ENCODE data around the gene BMP7.

BMP7 gene

DNA sequence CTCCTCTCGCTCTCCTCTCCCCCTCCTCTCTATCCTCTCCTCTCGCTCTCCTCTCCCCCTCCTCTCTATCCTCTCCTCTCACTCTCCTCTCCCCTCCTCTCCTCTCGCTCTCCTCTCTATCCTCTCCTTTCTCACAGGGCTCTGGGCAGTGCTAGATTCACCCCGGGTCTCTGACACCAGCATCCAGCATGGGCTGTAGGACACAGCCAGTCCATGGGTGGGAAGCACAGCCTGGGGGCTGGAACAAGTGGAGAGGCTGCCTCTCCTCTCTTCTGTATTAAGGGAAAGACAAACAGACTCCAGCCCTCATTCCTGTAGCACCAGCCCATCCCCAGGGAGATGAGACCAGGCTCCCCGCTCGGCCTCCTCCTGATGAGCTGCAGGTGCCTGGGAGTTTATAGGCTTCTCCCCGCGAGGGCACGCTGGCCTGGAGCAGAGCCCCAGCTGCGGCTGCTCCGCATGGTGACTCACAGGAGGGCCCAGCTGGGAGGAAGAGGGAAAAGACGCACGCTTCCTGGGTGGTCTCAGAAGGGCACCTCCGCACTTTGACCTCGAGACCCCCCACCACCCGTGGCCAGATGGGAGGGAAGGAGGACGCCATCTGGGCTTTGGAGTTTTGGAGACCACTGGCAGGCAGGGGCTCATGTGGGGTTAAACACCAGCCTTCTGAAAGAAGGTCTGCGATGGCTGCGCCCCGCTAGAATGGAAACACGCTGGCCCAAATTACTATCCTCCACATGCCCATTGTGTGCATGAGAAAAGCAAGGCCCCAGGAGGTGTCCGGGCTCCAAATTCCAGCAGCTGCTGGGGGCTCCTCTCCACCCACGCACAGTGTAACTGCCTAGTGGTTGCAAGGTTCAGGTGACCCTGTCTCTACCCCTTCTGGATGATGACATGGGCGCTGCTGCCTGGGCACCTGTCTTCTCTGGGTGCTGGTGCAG lies 68.0 kb downstream of the BMP7 start:
- no peak for TF ChIP-seq EZH2phosphoT487 (IDR thresholded peaks at IDR 0.05; ENCODE audit: borderline replicate concordance)
- TF ChIP-seq, protein P1, sequence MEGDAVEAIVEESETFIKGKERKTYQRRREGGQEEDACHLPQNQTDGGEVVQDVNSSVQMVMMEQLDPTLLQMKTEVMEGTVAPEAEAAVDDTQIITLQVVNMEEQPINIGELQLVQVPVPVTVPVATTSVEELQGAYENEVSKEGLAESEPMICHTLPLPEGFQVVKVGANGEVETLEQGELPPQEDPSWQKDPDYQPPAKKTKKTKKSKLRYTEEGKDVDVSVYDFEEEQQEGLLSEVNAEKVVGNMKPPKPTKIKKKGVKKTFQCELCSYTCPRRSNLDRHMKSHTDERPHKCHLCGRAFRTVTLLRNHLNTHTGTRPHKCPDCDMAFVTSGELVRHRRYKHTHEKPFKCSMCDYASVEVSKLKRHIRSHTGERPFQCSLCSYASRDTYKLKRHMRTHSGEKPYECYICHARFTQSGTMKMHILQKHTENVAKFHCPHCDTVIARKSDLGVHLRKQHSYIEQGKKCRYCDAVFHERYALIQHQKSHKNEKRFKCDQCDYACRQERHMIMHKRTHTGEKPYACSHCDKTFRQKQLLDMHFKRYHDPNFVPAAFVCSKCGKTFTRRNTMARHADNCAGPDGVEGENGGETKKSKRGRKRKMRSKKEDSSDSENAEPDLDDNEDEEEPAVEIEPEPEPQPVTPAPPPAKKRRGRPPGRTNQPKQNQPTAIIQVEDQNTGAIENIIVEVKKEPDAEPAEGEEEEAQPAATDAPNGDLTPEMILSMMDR (conservative IDR thresholded peaks at IDR 0.05; ENCODE audit: low read length) = no peak
- H3K4me1 ChIP-seq (ENCODE audit: insufficient read depth, low read length, poor library complexity, severe bottlenecking) = no peaks in the 10 kb centered on the region

DNA sequence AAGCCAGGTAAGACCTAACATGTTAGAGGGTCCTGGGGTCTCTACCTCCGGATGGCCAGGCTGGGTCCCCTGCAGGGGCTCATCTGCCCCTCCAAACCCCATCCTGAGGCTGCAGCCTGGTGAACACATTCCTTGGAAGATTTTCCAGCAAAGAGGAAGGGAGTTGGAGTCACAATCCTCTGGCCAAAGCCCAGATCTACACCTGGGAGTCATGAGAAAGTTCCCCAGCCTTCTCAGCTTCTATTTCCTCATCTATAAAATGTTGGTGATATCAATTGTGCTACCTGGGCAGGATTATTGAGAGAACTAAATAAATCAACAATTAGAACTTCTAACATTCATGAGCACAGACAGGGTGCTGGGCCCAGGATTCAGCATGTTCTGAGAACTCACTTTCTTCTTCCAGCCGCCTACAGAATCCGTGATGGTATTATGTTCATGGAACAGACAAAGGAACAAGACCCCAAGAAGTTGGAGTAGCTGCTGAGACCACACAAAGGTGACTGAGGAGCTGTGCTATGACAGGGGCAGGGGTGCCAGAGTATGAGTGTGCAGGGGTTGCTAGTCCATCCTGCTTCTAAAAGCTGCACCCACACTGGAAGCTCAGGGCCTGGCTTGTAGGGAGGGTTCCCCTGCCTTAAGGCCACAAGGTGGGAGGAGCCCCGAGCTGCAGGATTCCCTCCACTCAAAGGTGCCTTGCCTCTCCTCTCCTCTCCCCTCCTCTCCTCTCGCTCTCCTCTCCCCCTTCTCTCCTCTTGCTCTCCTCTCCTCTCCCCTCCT lies 68.9 kb downstream of the BMP7 start:
- Histone ChIP-seq H3K9me3 (ENCODE audit: insufficient read depth, low read depth, low read length) (no peaks in the 10 kb centered on the region), H2AFZ (ENCODE audit: low read length) (no peak overlapping the region; the same call in 1 of the 2 replicates), H3K9ac (ENCODE audit: low read depth, low read length, poor library complexity, severe bottlenecking) (no peak overlapping the region), H3K79me2 (ENCODE audit: insufficient read depth, low read length) (no peaks in the 10 kb centered on the region), H3F3A (ENCODE audit: low read depth) (no peaks in the 10 kb centered on the region), H3K4me2 (ENCODE audit: low read depth, low read length, poor library complexity, severe bottlenecking) (no peak overlapping the region), H3K36me3 (ENCODE audit: insufficient read depth, low read length) (no peaks in the 10 kb centered on the region), H3K27me3 (ENCODE audit: insufficient read depth, low read length, poor library complexity, severe bottlenecking) (no peaks in the 10 kb centered on the region), H3K4me1 (ENCODE audit: insufficient read depth, low read length, poor library complexity, severe bottlenecking) (no peaks in the 10 kb centered on the region), H4K20me1 (ENCODE audit: insufficient read depth, low read length, poor library complexity, severe bottlenecking) (no peaks in the 10 kb centered on the region), H3K9me2 (replicated peaks; ENCODE audit: low read depth, low read length) (no peaks in the 10 kb centered on the region), H3K4me3 (ENCODE audit: low read length, poor library complexity, severe bottlenecking) (no peak overlapping the region)
- TF ChIP-seq, protein P1 (conservative IDR thresholded peaks at IDR 0.05; ENCODE audit: low read length) = no peak
- TF ChIP-seq EZH2phosphoT487 (IDR thresholded peaks at IDR 0.05; ENCODE audit: borderline replicate concordance) = no peak

More for the DNA sequence above, 68.0 kb downstream of the BMP7 start:
- Histone ChIP-seq H3K4me2 (ENCODE audit: low read depth, low read length, poor library complexity, severe bottlenecking) (no peak overlapping the region), H3K9ac (ENCODE audit: low read depth, low read length, poor library complexity, severe bottlenecking) (no peak overlapping the region), H2AFZ (ENCODE audit: low read length) (no peak overlapping the region; the same call in 1 of the 2 replicates), H3F3A (ENCODE audit: low read depth) (no peaks in the 10 kb centered on the region), H3K27me3 (ENCODE audit: insufficient read depth, low read length, poor library complexity, severe bottlenecking) (no peaks in the 10 kb centered on the region), H3K4me3 (ENCODE audit: low read length, poor library complexity, severe bottlenecking) (no peak overlapping the region), H3K79me2 (ENCODE audit: insufficient read depth, low read length) (no peaks in the 10 kb centered on the region), H3K9me3 (ENCODE audit: insufficient read depth, low read depth, low read length) (no peaks in the 10 kb centered on the region), H4K20me1 (ENCODE audit: insufficient read depth, low read length, poor library complexity, severe bottlenecking) (no peaks in the 10 kb centered on the region), H3K9me2 (replicated peaks; ENCODE audit: low read depth, low read length) (no peaks in the 10 kb centered on the region), H3K36me3 (ENCODE audit: insufficient read depth, low read length) (no peaks in the 10 kb centered on the region)

DNA sequence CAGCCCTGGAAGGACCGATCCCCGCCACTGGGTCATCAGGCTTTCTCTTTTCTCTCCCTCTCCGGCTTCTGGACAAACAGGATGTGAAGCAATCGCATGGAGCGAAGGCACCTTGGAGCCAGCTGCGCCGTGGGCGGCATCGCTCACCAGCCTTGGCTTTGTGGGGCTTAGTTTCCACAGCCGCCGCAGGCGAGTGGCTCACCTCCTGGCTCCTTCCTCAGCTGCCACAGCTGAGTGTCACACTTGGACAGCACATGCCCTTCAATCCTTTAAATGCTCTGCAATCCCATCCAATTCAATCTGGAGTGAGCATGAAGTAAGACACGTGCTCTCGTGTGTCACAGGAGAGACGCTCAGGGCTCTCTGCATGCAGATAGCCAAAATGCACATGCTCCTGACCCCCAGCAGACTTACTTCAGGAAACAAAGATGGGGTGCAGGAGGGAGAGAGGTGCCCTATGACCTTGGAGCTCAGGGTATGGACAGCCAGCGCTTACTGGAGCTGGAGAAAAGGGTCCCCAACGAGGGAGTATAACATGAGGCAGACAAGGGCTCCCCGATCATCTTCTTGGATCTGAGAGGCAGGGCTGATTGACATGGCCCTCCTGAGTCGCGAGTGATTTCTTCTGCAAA lies 70.9 kb downstream of the BMP7 start:
- H3K4me1 ChIP-seq (ENCODE audit: insufficient read depth, low read length, poor library complexity, severe bottlenecking) = no peaks in the 10 kb centered on the region
- no peaks in the 10 kb centered on the region for H3K36me3 ChIP-seq (ENCODE audit: insufficient read depth, low read length)
- H4K20me1 ChIP-seq (ENCODE audit: insufficient read depth, low read length, poor library complexity, severe bottlenecking) = no peaks in the 10 kb centered on the region
- H3K9me3 ChIP-seq (ENCODE audit: insufficient read depth, low read depth, low read length) = no peaks in the 10 kb centered on the region
- TF ChIP-seq, protein P1 (conservative IDR thresholded peaks at IDR 0.05; ENCODE audit: low read length) = no peak
- TF ChIP-seq EZH2phosphoT487 (IDR thresholded peaks at IDR 0.05; ENCODE audit: borderline replicate concordance) = no peak
- no peaks in the 10 kb centered on the region for H3K9me2 ChIP-seq (replicated peaks; ENCODE audit: low read depth, low read length)
- no peak overlapping the region for H3K4me2 ChIP-seq (ENCODE audit: low read depth, low read length, poor library complexity, severe bottlenecking)
- no peak overlapping the region for H3K9ac ChIP-seq (ENCODE audit: low read depth, low read length, poor library complexity, severe bottlenecking)
- no peaks in the 10 kb centered on the region for H3K79me2 ChIP-seq (ENCODE audit: insufficient read depth, low read length)
- H3K27me3 ChIP-seq (ENCODE audit: insufficient read depth, low read length, poor library complexity, severe bottlenecking) = no peaks in the 10 kb centered on the region
- H3K4me3 ChIP-seq (ENCODE audit: low read length, poor library complexity, severe bottlenecking) = no peak overlapping the region
- H2AFZ ChIP-seq (ENCODE audit: low read length) = no peak overlapping the region
- H3F3A ChIP-seq (ENCODE audit: low read depth) = no peaks in the 10 kb centered on the region
